ENCODE measurements around the gene SPSB3. TPM values are rescaled to one million over a fixed set of nuclear protein-coding genes. Genes with fewer than 3 reads are reported as not detected.

Gene SPSB3
- total and polyA plus RNA-seq, 9 of the 15 experiments (the other 6 are each of a cell fraction or from before 2014, with no cell fraction given): 0.39 to 37.4 (median 7.1) TPM

DNA sequence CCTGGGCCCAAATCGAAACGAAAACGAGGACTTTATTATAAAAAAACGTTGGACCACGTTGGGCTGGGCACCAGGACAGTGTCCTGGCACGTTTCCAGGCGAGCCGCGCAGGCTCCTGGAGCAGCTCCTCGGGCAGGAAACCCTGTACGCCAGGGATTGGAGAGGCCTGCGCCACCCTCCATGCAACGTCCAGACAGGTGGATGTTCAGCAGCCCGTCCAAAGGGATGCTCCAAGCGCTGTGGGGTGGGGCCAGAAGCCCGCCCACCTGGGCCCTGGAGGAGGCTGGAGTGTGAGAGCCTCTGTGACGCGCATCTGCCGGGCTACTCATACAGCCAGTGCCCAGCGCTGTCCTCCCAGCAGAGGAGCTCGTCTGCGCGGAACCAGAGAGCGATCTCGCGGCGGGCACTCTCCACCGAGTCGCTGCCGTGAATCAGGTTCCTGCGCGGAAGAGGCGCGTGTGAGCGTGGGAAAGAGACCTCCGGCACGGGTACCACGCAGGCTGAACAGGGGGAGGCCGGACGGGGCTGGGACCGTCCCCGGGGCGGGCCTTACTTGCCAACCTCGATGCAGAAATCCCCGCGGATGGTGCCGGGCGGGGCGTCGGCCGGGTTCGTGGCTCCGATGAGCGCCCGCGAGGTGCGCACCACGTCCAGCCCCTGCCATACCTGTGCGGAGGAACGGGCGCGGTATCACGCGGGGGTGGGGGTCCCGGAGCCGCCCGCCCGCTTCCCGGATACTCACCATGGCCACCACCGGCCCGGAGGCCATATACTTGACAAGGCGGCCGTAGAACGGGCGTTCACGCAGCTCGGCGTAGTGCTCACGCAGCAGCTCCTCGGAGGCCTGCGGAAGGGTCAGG lies 11.8 kb downstream of the SPSB3 start (continued):
- TF ChIP-seq ZKSCAN8 (CRISPR knock-in tag; IDR thresholded peaks at IDR 0.05) (no peak), STAT5B (CRISPR knock-in tag; IDR thresholded peaks at IDR 0.05) (no peak), ZNF140 (CRISPR knock-in tag; IDR thresholded peaks at IDR 0.05) (no peak), ZNF589 (CRISPR knock-in tag; IDR thresholded peaks at IDR 0.05; ENCODE audit: low read depth) (no peak), SNRNP70 (optimal IDR thresholded peaks at IDR 0.05; ENCODE audit: low read depth, low read length) (no peak), FIP1L1 (IDR thresholded peaks at IDR 0.05; ENCODE audit: low read depth, low read length, poor library complexity, severe bottlenecking) (peak; percentile 20), ZNF830 (CRISPR knock-in tag; IDR thresholded peaks at IDR 0.05) (no peak), GABPB2 (CRISPR knock-in tag; conservative IDR thresholded peaks at IDR 0.05) (no peak), TFAM (CRISPR knock-in tag; conservative IDR thresholded peaks at IDR 0.05) (no peak), TARDBP (IDR thresholded peaks at IDR 0.05) (no peak), SMARCC2 (IDR thresholded peaks at IDR 0.05; ENCODE audit: low read depth) (no peak), ZNF184 (CRISPR knock-in tag; IDR thresholded peaks at IDR 0.05) (no peak), NONO (IDR thresholded peaks at IDR 0.05; ENCODE audit: low read depth in 2 of 2, low read length in 1 of 2) (no peak), ZC3H11A (IDR thresholded peaks at IDR 0.05; ENCODE audit: low read depth, low read length) (no peak), ARHGAP35 (IDR thresholded peaks at IDR 0.05; ENCODE audit: partially characterized antibody) (no peak), ZBTB17 (CRISPR knock-in tag; IDR thresholded peaks at IDR 0.05) (no peak), KLF6 (CRISPR knock-in tag; IDR thresholded peaks at IDR 0.05; ENCODE audit: borderline replicate concordance) (no peak)
- TF ChIP-seq, protein P1, sequence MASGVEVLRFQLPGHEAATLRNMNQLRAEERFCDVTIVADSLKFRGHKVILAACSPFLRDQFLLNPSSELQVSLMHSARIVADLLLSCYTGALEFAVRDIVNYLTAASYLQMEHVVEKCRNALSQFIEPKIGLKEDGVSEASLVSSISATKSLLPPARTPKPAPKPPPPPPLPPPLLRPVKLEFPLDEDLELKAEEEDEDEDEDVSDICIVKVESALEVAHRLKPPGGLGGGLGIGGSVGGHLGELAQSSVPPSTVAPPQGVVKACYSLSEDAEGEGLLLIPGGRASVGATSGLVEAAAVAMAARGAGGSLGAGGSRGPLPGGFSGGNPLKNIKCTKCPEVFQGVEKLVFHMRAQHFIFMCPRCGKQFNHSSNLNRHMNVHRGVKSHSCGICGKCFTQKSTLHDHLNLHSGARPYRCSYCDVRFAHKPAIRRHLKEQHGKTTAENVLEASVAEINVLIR (CRISPR knock-in tag; IDR thresholded peaks at IDR 0.05): no peak
- TF ChIP-seq, protein P2, sequence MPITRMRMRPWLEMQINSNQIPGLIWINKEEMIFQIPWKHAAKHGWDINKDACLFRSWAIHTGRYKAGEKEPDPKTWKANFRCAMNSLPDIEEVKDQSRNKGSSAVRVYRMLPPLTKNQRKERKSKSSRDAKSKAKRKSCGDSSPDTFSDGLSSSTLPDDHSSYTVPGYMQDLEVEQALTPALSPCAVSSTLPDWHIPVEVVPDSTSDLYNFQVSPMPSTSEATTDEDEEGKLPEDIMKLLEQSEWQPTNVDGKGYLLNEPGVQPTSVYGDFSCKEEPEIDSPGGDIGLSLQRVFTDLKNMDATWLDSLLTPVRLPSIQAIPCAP (CRISPR knock-in tag; IDR thresholded peaks at IDR 0.05; ENCODE audit: borderline replicate concordance): no peak
- TF ChIP-seq, protein P3, sequence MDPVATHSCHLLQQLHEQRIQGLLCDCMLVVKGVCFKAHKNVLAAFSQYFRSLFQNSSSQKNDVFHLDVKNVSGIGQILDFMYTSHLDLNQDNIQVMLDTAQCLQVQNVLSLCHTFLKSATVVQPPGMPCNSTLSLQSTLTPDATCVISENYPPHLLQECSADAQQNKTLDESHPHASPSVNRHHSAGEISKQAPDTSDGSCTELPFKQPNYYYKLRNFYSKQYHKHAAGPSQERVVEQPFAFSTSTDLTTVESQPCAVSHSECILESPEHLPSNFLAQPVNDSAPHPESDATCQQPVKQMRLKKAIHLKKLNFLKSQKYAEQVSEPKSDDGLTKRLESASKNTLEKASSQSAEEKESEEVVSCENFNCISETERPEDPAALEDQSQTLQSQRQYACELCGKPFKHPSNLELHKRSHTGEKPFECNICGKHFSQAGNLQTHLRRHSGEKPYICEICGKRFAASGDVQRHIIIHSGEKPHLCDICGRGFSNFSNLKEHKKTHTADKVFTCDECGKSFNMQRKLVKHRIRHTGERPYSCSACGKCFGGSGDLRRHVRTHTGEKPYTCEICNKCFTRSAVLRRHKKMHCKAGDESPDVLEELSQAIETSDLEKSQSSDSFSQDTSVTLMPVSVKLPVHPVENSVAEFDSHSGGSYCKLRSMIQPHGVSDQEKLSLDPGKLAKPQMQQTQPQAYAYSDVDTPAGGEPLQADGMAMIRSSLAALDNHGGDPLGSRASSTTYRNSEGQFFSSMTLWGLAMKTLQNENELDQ (CRISPR knock-in tag; IDR thresholded peaks at IDR 0.05; ENCODE audit: borderline replicate concordance): no peak
- TF ChIP-seq, protein P4, sequence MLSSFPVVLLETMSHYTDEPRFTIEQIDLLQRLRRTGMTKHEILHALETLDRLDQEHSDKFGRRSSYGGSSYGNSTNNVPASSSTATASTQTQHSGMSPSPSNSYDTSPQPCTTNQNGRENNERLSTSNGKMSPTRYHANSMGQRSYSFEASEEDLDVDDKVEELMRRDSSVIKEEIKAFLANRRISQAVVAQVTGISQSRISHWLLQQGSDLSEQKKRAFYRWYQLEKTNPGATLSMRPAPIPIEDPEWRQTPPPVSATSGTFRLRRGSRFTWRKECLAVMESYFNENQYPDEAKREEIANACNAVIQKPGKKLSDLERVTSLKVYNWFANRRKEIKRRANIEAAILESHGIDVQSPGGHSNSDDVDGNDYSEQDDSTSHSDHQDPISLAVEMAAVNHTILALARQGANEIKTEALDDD (IDR thresholded peaks at IDR 0.05): no peak
- TF ChIP-seq, protein P5, sequence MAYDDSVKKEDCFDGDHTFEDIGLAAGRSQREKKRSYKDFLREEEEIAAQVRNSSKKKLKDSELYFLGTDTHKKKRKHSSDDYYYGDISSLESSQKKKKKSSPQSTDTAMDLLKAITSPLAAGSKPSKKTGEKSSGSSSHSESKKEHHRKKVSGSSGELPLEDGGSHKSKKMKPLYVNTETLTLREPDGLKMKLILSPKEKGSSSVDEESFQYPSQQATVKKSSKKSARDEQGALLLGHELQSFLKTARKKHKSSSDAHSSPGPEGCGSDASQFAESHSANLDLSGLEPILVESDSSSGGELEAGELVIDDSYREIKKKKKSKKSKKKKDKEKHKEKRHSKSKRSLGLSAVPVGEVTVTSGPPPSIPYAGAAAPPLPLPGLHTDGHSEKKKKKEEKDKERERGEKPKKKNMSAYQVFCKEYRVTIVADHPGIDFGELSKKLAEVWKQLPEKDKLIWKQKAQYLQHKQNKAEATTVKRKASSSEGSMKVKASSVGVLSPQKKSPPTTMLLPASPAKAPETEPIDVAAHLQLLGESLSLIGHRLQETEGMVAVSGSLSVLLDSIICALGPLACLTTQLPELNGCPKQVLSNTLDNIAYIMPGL (CRISPR knock-in tag; IDR thresholded peaks at IDR 0.05): no peak

Measured in K562 (cell line).